ENCODE results near the gene VPS35L. TPM values are rescaled to one million over a fixed set of nuclear protein-coding genes. Genes with fewer than 3 reads are reported as not detected.

VPS35L gene, protein sequence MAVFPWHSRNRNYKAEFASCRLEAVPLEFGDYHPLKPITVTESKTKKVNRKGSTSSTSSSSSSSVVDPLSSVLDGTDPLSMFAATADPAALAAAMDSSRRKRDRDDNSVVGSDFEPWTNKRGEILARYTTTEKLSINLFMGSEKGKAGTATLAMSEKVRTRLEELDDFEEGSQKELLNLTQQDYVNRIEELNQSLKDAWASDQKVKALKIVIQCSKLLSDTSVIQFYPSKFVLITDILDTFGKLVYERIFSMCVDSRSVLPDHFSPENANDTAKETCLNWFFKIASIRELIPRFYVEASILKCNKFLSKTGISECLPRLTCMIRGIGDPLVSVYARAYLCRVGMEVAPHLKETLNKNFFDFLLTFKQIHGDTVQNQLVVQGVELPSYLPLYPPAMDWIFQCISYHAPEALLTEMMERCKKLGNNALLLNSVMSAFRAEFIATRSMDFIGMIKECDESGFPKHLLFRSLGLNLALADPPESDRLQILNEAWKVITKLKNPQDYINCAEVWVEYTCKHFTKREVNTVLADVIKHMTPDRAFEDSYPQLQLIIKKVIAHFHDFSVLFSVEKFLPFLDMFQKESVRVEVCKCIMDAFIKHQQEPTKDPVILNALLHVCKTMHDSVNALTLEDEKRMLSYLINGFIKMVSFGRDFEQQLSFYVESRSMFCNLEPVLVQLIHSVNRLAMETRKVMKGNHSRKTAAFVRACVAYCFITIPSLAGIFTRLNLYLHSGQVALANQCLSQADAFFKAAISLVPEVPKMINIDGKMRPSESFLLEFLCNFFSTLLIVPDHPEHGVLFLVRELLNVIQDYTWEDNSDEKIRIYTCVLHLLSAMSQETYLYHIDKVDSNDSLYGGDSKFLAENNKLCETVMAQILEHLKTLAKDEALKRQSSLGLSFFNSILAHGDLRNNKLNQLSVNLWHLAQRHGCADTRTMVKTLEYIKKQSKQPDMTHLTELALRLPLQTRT
- 28.2 to 31.3 TPM (median 28.8 TPM) in 5 replicates for total RNA-seq (2022; extraction: Qiagen RNA extraction)

DNA sequence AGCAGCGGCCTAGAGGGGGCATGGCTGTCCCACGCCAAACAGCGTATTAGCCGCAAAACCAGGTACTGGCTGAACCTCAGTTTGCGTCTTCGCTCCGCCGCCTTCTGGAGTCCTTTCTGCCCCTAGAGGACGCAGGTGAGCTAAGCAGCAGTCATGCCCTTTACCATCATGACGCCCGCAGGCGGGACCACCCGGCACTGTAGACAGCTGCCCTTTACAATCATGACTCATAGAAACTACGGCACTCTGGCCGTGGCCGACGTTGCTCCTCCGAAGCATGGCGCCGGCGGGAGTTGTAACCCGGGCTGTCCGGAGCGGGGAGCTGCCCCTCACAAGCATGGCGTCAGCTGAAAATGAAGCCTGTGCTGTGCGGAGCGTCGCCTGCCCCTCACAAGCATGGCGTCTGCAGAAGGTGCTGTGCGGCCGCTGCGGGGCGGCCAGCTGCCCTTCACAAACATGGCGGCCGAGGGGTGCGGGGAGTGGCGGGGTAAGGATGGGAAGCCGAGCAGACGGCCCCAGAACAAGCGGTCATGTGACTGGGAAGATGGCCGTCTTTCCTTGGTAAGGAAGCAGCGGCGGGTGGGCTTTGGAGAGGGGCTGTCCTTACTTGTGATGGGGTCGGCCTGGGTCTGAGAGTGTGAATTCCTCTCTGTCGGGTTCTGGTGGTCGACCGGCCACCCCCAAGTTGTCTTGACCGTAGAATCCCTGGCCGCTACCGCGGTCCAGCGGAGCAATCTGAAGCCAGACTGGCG is at the start of gene VPS35L:
Gene VPS35L (plus strand): TSS at position 518 of the 752 bp plus-strand sequence. CDS start 27 bp downstream, at position 545.

GRCh38 chr16:19521471-19522396 is 33.8 kb upstream of the VPS35L start, which contains the start of gene GDE1:
TSS of gene GDE1 (minus strand) at chr16:19522098. CDS start at chr16:19521964, 134 bp downstream.

GRCh38 chr16:19523559-19524355 is 31.7 kb upstream of the VPS35L start, which contains the start of gene CCP110:
TSS of gene CCP110 (plus strand) at chr16:19523942. CDS start at chr16:19527882, 3,940 bp downstream.

GRCh38 chr16:19717741-19718623 is 162.5 kb downstream of the VPS35L start, which contains the start of the genes IQCK and KNOP1:
TSS of gene IQCK (plus strand) at chr16:19718271. CDS start at chr16:19718307, 36 bp downstream.
TSS of gene KNOP1 (minus strand) at chr16:19718227. CDS start at chr16:19715035, 3,192 bp downstream.

Other genes starting within 250 kb of the VPS35L start
- 4.2 to 6.8 TPM (median 4.5 TPM) in 5 replicates for gene TMC5, start 137.8 kb upstream of the VPS35L start, total RNA-seq (2022; extraction: Qiagen RNA extraction)
- 64.6 to 74.4 TPM (median 71.8 TPM) in 5 replicates for gene GDE1, start 33.6 kb upstream of the VPS35L start, total RNA-seq (2022; extraction: Qiagen RNA extraction)
- gene CCP110, start 31.8 kb upstream of the VPS35L start, total RNA-seq (2022; extraction: Qiagen RNA extraction): 6.2 to 8.6 TPM (median 7.5 TPM) in 5 replicates
- gene KNOP1, start 162.5 kb downstream of the VPS35L start, total RNA-seq (2022; extraction: Qiagen RNA extraction): 38.7 to 42.7 TPM (median 40.7 TPM) in 5 replicates
- 8.0 to 10.6 TPM (median 9.1 TPM) in 5 replicates for gene IQCK, start 162.6 kb downstream of the VPS35L start, total RNA-seq (2022; extraction: Qiagen RNA extraction)